BJ (cell line): ENCODE data around the gene PRRX2. TPM values are rescaled to one million over a fixed set of nuclear protein-coding genes. Genes with fewer than 3 reads are reported as not detected.

Experiments
- CTCF ChIA-PET: fragments of 350-600 bp; formaldehyde crosslinking; extraction: SDS; loops from one replicate; lab custom pipeline; 2021; ENCODE audit warnings: antibody characterized with exemption, inconsistent platforms; lab: Yijun Ruan, JAX
- POLR2A ChIA-PET: fragments of 300-600 bp; sonication (Branson Sonifier 250); formaldehyde crosslinking; extraction: SDS; loops from one replicate; lab custom pipeline; 2021; ENCODE audit warnings: antibody characterized with exemption; lab: Charles Lee
- DNase-seq: peaks from one replicate; pipeline ENCODE4 v3.0.0-alpha.2; 2011; ENCODE audit warnings: low read depth
- H3K27me3 ChIP-seq: 2 replicates; pipeline ENCODE4 v1.6.0; 2011; ENCODE audit warnings: low read length; ENCODE audit not compliant: control insufficient read depth, insufficient read depth
- H3K36me3 ChIP-seq: 2 replicates; pipeline ENCODE4 v1.5.1; 2011; ENCODE audit warnings: low read length; ENCODE audit not compliant: control insufficient read depth, insufficient read depth
- H3K4me3 ChIP-seq: 2 replicates; pipeline ENCODE4 v1.5.1; 2011; ENCODE audit warnings: low read depth, mild to moderate bottlenecking, control low read depth, low read length
- CTCF ChIP-seq: IDR thresholded peaks from 2 replicates; pipeline ENCODE4 v1.5.1; 2011; ENCODE audit warnings: low read depth, mild to moderate bottlenecking, control low read depth, inconsistent platforms, low read length, moderate library complexity; ENCODE audit not compliant: insufficient read depth
- polyA plus RNA-seq: library from polyadenylated mRNA; depleted of rRNA; stranded (reverse); fragments of >200 nt; gene quantifications from 2 replicates; pipeline ENCODE4 v1.2.3, GENCODE V29; 2011

PRRX2 gene
- polyA plus RNA-seq, 1 experiment, result 37.4 TPM

GRCh38 chr9:129681924-129682323 is 16.5 kb downstream of the PRRX2 start:
- CTCF ChIA-PET, result interaction anchor here (1.2 kb wide), 1 partner anchor 44 kb away, joined by 3 read pairs; no protein-coding TSS in a partner anchor
- Histone ChIP-seq H3K27me3 (no peaks in the 10 kb centered on the region), H3K4me3 (no peak overlapping the region), H3K36me3 (peaks cover 3% of the 10 kb centered on the region; the same call in 1 of the 2 replicates)
- no peak for DNase-seq
- TF ChIP-seq CTCF, result no peak
- POLR2A ChIA-PET, result no interaction called here

- Histone ChIP-seq H3K36me3 (peaks cover 3% of the 10 kb centered on the region; the same call in 1 of the 2 replicates), H3K4me3 (no peak overlapping the region), H3K27me3 (no peaks in the 10 kb centered on the region)
- POLR2A ChIA-PET, result no interaction called here
- DNase-seq, result no peak
- TF ChIP-seq CTCF, result no peak
- CTCF ChIA-PET, result no interaction called here
Observed at GRCh38 chr9:129682381-129682780, 16.9 kb downstream of the PRRX2 start.

- POLR2A ChIA-PET, result no interaction called here
- TF ChIP-seq CTCF, result no peak
- no peaks in the 10 kb centered on the region for H3K27me3 ChIP-seq
- no peak overlapping the region for H3K4me3 ChIP-seq
- CTCF ChIA-PET, result interaction anchor here (0.8 kb wide), 1 partner anchor 9 kb away, joined by 3 read pairs; no protein-coding TSS in a partner anchor
- DNase-seq, result no peak
- peaks cover 6% of the 10 kb centered on the region; the same call in 1 of the 2 replicates for H3K36me3 ChIP-seq
Observed at GRCh38 chr9:129685220-129685932, 19.9 kb downstream of the PRRX2 start.

- CTCF ChIA-PET, result interaction anchor here (0.8 to 1.1 kb wide), 3 partner anchors 9 to 52 kb away, joined by 3 to 4 read pairs (median 3); no protein-coding TSS in a partner anchor
- no peak for DNase-seq
- Histone ChIP-seq H3K4me3 (no peak overlapping the region), H3K27me3 (no peaks in the 10 kb centered on the region), H3K36me3 (peaks cover 5% of the 10 kb centered on the region; the same call in 1 of the 2 replicates)
- TF ChIP-seq CTCF, result no peak
- POLR2A ChIA-PET, result no interaction called here
Observed at GRCh38 chr9:129685933-129686259, 20.4 kb downstream of the PRRX2 start.

- Histone ChIP-seq H3K36me3 (peaks cover 3% of the 10 kb centered on the region; the same call in 1 of the 2 replicates), H3K4me3 (no peak overlapping the region), H3K27me3 (no peaks in the 10 kb centered on the region)
- POLR2A ChIA-PET, result no interaction called here
- CTCF ChIA-PET, result interaction anchor here (0.9 to 1.1 kb wide), 3 partner anchors 10 to 51 kb away, joined by 3 to 4 read pairs (median 3); no protein-coding TSS in a partner anchor
- no peak for DNase-seq
- TF ChIP-seq CTCF, result no peak
Observed at GRCh38 chr9:129686736-129687135, 21.3 kb downstream of the PRRX2 start.
